HK-2 (cell line): Measurements from ENCODE around the gene PTPRR.
A peak's percentile ranks its signal among the peaks of the same experiment; 100 is the strongest.

Experiments
- DNase-seq: peaks from one replicate; pipeline ENCODE4 v3.0.0-alpha.2; 2018; ENCODE audit not compliant: unreplicated experiment

PTPRR gene

GRCh38 chr12:70796989-70797388 lies 123.5 kb downstream of the PTPRR start:
- DNase-seq, result no peak

GRCh38 chr12:70795608-70796007 lies 124.9 kb downstream of the PTPRR start:
- DNase-seq, result no peak

- DNase-seq, result no peak
These were observed 126.4 kb downstream of the PTPRR start for GRCh38 chr12:70794131-70794530.

DNA sequence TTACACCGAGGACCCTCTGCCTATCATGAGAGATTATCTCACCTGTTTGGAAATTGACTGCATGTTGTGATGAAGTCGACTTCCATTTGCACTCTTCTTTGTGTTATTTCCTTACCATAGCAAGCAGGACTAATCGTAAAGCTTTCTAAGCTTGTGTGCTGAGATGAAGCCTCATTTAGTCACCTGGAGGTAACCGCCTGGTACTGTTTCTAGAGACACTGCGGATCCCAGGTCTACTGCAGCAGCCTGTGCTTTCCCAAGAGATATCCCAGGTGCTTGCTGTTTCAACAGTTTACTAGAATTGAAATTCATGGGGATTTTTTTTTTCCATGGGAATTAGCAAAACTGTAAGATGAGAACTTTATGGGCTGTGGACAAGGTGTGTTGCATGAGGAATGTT lies 131.8 kb downstream of the PTPRR start:
- no peak for DNase-seq

DNA sequence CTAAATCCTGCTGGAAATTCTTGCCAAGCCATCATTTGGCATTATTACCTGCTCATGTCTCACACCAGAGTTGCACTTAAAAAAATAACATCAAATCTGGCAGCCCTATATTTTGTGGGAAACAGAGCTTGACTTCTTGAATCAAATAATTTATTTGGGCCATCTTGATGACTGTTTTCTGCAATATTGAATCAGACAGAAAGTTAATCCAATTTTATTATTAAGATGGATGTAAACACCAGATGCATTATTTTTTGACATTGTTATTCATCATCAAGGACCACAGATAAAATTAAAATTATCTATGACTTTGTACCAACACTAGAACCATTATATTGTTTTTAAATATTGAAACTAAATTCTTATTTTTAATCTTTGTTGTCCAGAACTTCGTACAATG lies 132.9 kb downstream of the PTPRR start:
- no peak for DNase-seq

GRCh38 chr12:70785896-70786295 lies 134.6 kb downstream of the PTPRR start:
- DNase-seq, result no peak

DNA sequence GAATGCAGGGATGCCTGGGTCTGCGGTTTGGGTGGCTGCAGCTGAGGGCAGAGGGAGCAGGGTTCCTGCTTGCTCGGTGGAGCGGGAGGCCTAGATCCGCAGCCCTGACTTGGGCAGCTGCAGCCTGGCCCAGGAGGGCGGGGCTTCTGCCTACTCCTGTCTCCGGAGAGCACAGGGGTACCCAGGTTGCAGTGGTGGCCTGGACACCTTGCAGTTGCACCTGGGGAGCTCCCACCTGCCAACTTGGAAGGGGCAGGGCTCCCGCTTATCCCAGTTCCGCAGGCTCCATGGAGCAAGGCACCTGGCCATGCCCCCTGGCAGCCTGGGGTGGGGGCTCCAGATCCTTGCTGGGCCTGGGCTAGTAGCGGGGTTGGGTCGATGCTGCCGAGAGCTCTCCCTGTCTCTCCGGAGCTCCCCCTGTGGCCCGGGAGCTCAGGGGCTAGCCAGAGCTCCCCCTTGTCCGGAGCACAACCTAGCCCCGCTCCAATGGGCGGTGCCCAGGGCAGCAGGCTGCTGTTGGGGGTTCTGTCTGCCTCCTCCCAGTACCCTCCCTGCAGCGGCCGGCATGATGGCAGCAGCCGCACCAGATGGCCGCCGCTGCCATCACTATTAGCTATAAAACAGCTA lies 136.4 kb downstream of the PTPRR start:
- DNase-seq, result no peak

- DNase-seq, result no peak
These were observed 137.1 kb downstream of the PTPRR start for GRCh38 chr12:70783455-70783854.

- no peak for DNase-seq
These were observed 141.3 kb downstream of the PTPRR start for GRCh38 chr12:70779250-70779649.

- peak; percentile 14 for DNase-seq
These were observed 146.5 kb downstream of the PTPRR start for GRCh38 chr12:70774055-70774454.

DNA sequence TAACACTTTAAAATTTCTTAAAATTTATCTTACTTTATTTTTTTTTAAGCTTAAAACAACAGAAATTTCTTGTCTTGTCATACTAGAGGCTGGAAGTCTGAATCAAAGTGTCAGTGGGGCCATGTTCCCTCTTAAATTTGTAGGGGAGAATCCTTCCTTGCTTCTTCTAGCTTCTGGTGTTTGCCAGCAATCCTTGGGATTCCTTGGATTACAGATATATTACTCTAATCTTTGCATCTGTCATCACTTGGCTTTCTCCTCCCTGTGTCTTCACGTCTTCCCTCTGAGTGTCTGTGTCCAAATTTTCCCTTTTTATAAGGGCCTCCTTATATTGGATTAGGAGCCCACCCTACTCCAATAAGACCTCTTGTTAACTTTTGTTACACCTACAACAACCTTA lies 147.7 kb downstream of the PTPRR start:
- DNase-seq, result no peak

- DNase-seq, result no peak
These were observed 149.0 kb downstream of the PTPRR start for GRCh38 chr12:70771581-70771980.

- no peak for DNase-seq
These were observed 156.9 kb downstream of the PTPRR start for GRCh38 chr12:70763666-70764065.

DNA sequence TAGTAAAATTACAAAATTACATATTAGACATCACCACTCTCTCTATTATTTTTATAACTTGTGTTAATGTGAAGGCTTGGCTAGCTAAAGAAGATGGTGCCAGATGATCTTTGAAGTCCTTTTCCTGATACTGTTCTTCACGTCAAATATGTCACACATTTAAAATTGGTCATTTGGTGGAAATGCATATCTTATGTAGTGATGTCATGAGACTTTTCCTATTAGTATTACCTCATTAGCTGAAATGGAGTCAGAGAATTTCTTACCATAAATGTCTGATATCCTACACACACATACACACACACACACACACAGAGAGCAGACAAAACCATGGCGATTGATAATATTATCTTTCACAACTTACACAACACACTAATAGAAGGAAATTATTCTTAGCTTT lies 158.5 kb downstream of the PTPRR start:
- no peak for DNase-seq

DNA sequence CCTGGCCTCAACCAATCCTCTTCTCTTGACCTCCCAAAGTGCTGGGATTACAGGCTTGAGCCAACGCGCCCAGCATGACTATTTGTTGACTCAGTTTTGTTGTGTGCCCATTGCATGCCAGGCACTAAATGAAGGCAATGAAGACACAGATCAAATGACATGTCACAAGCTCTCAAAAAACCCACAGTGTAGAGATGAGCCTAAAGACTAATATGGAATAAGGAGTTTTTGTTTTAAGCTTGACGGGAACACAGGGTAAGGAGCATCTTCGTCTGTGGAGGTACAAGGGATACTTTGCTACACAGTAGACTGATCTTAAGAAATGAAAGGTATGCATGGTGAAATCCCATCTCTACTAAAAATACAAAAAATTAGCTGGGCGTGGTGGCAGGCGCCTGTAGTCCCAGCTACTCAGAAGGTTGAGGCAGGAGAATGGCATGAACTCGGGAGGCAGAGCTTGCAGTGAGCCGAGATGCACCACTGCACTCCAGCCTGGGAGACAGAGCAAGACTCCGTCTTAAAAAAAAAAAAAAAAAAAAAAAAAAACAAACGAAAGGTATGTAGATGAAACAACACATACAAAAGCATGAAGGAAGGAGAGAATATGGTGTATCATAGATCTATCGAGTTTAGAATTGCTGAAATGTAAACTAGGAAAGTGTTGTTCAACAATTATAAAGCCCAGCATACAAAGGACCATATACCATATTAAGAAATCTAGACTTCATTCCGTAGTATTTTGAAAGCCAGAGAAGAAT lies 161.2 kb downstream of the PTPRR start:
- DNase-seq, result no peak

DNA sequence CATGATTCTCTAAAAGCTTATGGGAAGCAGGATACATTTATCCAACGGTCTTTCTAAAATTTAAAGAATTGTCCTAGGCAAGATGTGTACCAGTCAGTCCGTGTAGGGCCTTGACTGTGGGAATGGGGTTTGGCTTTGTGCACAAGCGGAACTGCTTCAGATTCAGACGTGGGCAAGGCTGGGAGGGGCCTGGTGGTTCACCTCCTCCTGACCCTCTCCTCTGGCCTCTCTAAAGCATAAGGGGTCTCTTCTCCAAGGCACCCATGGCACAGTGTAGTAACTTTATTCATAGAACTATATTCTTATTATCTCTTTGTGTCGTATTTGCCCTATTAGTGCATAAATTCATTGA lies 162.1 kb downstream of the PTPRR start:
- DNase-seq, result no peak

GRCh38 chr12:70757830-70758493 lies 162.6 kb downstream of the PTPRR start:
- DNase-seq, result no peak

DNA sequence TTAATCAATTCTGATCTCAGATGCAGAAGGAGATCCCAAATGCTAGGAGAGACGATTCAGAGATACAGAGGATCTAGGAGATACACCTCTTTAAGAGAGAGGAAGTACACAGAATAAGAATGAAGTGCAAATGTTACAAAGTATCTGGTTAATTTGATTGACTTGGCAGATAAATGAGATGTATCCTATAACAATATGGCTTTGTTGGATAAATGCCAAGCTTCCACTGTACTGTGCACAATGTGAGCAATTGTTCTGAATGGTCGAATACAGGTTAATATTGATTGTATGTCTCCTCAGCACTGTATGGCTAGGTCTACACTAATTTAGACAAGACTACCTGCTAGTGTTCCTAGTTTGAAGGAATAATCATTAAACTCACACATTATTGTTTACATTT lies 163.7 kb downstream of the PTPRR start:
- DNase-seq, result no peak

- DNase-seq, result no peak
These were observed 164.4 kb downstream of the PTPRR start for GRCh38 chr12:70756118-70756517.

GRCh38 chr12:70754330-70754741 lies 166.2 kb downstream of the PTPRR start:
- DNase-seq, result no peak

DNA sequence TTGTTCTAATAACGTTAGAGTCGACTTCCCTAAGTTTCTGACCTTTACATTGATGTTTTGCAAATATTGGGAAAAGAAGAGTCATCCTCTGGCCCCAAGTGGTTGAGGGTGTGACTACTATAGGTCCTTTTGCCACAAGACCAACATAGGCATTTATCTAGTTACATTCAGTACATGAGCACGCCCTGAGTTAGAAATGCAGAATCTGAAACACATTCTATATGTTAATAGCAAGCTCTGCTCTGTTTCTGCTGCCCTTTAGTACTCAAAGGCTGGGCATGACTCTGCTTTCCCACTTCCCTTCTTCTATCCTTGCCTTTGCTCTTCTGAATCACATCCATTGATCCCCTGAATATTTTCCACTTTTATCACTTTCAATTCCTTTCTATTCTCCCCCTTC lies 168.2 kb downstream of the PTPRR start:
- no peak for DNase-seq

DNA sequence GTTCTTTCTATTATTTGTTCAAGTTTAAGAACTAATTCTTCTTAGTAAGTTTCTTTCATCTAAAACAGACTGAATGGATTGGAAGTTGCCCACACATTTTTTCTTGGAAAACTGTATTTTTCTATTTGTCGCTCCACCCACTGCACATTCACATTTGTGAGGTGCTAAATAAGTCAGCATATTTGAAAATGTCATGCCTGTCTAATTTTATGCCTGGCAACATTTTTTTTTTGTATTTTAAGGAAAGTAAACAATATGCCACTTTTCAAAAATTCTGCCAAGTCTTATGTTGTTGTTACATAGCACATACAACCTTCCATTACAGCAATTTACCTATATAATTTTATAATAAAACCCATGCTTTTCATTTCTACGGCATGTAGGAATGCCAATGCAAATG lies 170.6 kb downstream of the PTPRR start:
- DNase-seq, result no peak

GRCh38 chr12:70748809-70749208 lies 171.7 kb downstream of the PTPRR start:
- no peak for DNase-seq
